ENCODE measurements around the gene TLCD5.

DNA sequence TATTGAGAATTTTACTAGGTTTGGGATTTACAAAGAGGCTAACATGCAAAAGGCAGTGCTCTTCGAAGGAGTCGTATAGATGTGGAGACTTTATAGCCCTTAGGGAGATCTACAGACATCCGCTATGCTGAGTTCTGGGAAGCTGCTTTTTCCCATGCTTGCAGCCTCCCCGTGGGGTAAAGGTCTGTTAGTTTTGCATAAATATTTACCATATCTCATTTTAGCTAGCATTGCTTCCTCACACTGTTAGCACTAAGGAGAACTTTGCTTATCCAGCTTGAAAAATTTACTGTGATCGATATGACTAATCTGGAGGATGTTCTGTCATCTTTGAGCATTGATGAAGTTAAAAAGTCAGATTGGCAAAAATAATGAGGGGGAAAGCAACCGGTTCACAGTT lies 29.7 kb downstream of the TLCD5 start:
- TF ChIP-seq, protein P1, sequence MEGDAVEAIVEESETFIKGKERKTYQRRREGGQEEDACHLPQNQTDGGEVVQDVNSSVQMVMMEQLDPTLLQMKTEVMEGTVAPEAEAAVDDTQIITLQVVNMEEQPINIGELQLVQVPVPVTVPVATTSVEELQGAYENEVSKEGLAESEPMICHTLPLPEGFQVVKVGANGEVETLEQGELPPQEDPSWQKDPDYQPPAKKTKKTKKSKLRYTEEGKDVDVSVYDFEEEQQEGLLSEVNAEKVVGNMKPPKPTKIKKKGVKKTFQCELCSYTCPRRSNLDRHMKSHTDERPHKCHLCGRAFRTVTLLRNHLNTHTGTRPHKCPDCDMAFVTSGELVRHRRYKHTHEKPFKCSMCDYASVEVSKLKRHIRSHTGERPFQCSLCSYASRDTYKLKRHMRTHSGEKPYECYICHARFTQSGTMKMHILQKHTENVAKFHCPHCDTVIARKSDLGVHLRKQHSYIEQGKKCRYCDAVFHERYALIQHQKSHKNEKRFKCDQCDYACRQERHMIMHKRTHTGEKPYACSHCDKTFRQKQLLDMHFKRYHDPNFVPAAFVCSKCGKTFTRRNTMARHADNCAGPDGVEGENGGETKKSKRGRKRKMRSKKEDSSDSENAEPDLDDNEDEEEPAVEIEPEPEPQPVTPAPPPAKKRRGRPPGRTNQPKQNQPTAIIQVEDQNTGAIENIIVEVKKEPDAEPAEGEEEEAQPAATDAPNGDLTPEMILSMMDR (IDR thresholded peaks at IDR 0.05), result no peak
- no peak for TF ChIP-seq POLR2A (IDR thresholded peaks at IDR 0.05)
